Activated T-helper 17 cell treated with anti-CD3 and anti-CD28 coated beads, Interleukin-2, amount 50 U/mL, for 72 hours (primary cell): Measurements from ENCODE around the gene F8. TPM values are rescaled to one million over a fixed set of nuclear protein-coding genes. Genes with fewer than 3 reads are reported as not detected.
"Not testable (repeated sequence)": the region's sequence is repeated elsewhere in the genome, so short reads cannot be mapped to it uniquely, and the experiment has no call there.

Experiments
- ATAC-seq: fragments of 150-1000 bp; cut with Tn5 transposase; replicated peaks from 2 replicates; pipeline ENCODE4 v1.10.0; 2021; ENCODE audit warnings: mild to moderate bottlenecking, moderate library complexity
- H3K27ac Mint-ChIP-seq: one replicate; pipeline ENCODE4 v1.8.0; 2022; ENCODE audit warnings: mixed read lengths
- H3K27me3 Mint-ChIP-seq: one replicate; pipeline ENCODE4 v1.8.0; 2022; ENCODE audit warnings: mixed read lengths
- H3K36me3 Mint-ChIP-seq: one replicate; pipeline ENCODE4 v1.8.0; 2022; ENCODE audit warnings: low read depth, mild to moderate bottlenecking, mixed read lengths
- H3K4me1 Mint-ChIP-seq: one replicate; pipeline ENCODE4 v1.8.0; 2022; ENCODE audit warnings: mixed read lengths
- H3K4me3 Mint-ChIP-seq: one replicate; pipeline ENCODE4 v1.8.0; 2022; ENCODE audit warnings: mild to moderate bottlenecking, mixed read lengths
- H3K9me3 Mint-ChIP-seq: one replicate; pipeline ENCODE4 v1.8.0; 2022; ENCODE audit warnings: mixed read lengths
- total RNA-seq, 2 donors: library from RNA; stranded (reverse); gene quantifications; one replicate each; pipeline ENCODE4 v1.2.3, GENCODE V29; 2022

F8 gene
- total RNA-seq, 2 donors from 2014 or later: 5.6 to 7.9 TPM

- Mint-ChIP-seq H3K4me3 (no peak overlapping the region), H3K4me1 (peaks cover 4% of the 10 kb centered on the region), H3K27me3 (no peaks in the 10 kb centered on the region), H3K27ac (peak overlapping the region; percentile 73), H3K9me3 (no peaks in the 10 kb centered on the region), H3K36me3 (no peaks in the 10 kb centered on the region)
- ATAC-seq: no peak
These were observed 192.5 kb downstream of the F8 start for GRCh38 chrX:154829926-154830442.

GRCh38 chrX:154829134-154829533 is 193.4 kb downstream of the F8 start:
- Mint-ChIP-seq H3K9me3 (no peaks in the 10 kb centered on the region), H3K27me3 (no peaks in the 10 kb centered on the region), H3K4me3 (no peak overlapping the region), H3K27ac (peak overlapping the region; percentile 73), H3K36me3 (no peaks in the 10 kb centered on the region), H3K4me1 (peaks cover 4% of the 10 kb centered on the region)
- no peak for ATAC-seq

GRCh38 chrX:154828016-154828408 is 194.5 kb downstream of the F8 start:
- peaks cover 4% of the 10 kb centered on the region for H3K4me1 Mint-ChIP-seq
- H3K27ac Mint-ChIP-seq: peak overlapping the region; percentile 80
- H3K9me3 Mint-ChIP-seq: no peaks in the 10 kb centered on the region
- ATAC-seq: no peak
- H3K36me3 Mint-ChIP-seq: no peaks in the 10 kb centered on the region
- no peaks in the 10 kb centered on the region for H3K27me3 Mint-ChIP-seq
- H3K4me3 Mint-ChIP-seq: peak overlapping the region; percentile 63

- Mint-ChIP-seq H3K27me3 (no peaks in the 10 kb centered on the region), H3K4me3 (peak overlapping the region; percentile 63), H3K4me1 (peaks cover 4% of the 10 kb centered on the region), H3K27ac (peak overlapping the region; percentile 80), H3K36me3 (no peaks in the 10 kb centered on the region), H3K9me3 (no peaks in the 10 kb centered on the region)
- peak; percentile 88 for ATAC-seq
These were observed 195.1 kb downstream of the F8 start for GRCh38 chrX:154827194-154828015.

- not testable (repeated sequence) for H3K27me3 Mint-ChIP-seq, H3K36me3 Mint-ChIP-seq
These were observed 196.9 kb downstream of the F8 start for GRCh38 chrX:154825586-154825985.

GRCh38 chrX:154824638-154825037 is 197.9 kb downstream of the F8 start:
- Mint-ChIP-seq H3K27me3 (no peaks in the 10 kb centered on the region), H3K4me3 (no peak overlapping the region), H3K27ac (no peak overlapping the region), H3K9me3 (no peaks in the 10 kb centered on the region), H3K36me3 (no peaks in the 10 kb centered on the region), H3K4me1 (peaks cover under 1% of the 10 kb centered on the region)
- no peak for ATAC-seq

More at GRCh38 chrX:154825586-154825985, 196.9 kb downstream of the F8 start:
- H3K4me1 Mint-ChIP-seq, H3K4me3 Mint-ChIP-seq, H3K9me3 Mint-ChIP-seq, H3K27ac Mint-ChIP-seq, ATAC-seq: not testable (repeated sequence)

- no peak overlapping the region for H3K27ac Mint-ChIP-seq
- H3K4me1 Mint-ChIP-seq: no peaks in the 10 kb centered on the region
- no peaks in the 10 kb centered on the region for H3K9me3 Mint-ChIP-seq
- H3K36me3 Mint-ChIP-seq: no peaks in the 10 kb centered on the region
- no peak overlapping the region for H3K4me3 Mint-ChIP-seq
- no peak for ATAC-seq
- H3K27me3 Mint-ChIP-seq: no peaks in the 10 kb centered on the region
These were observed 200.5 kb downstream of the F8 start for GRCh38 chrX:154822029-154822428.

- ATAC-seq: no peak
- Mint-ChIP-seq H3K4me3 (no peak overlapping the region), H3K36me3 (no peaks in the 10 kb centered on the region), H3K27me3 (no peaks in the 10 kb centered on the region), H3K4me1 (no peaks in the 10 kb centered on the region), H3K27ac (no peak overlapping the region), H3K9me3 (no peaks in the 10 kb centered on the region)
These were observed 201.0 kb downstream of the F8 start for GRCh38 chrX:154821523-154821922.

- H3K9me3 Mint-ChIP-seq: no peaks in the 10 kb centered on the region
- no peak for ATAC-seq
- H3K4me1 Mint-ChIP-seq: no peaks in the 10 kb centered on the region
- H3K4me3 Mint-ChIP-seq: no peak overlapping the region
- no peak overlapping the region for H3K27ac Mint-ChIP-seq
- no peaks in the 10 kb centered on the region for H3K36me3 Mint-ChIP-seq
- no peaks in the 10 kb centered on the region for H3K27me3 Mint-ChIP-seq
These were observed 202.7 kb downstream of the F8 start for GRCh38 chrX:154819771-154820341.

GRCh38 chrX:154818916-154819770 is 203.4 kb downstream of the F8 start:
- no peak for ATAC-seq
- no peaks in the 10 kb centered on the region for H3K4me1 Mint-ChIP-seq
- H3K36me3 Mint-ChIP-seq: no peaks in the 10 kb centered on the region
- H3K4me3 Mint-ChIP-seq: no peak overlapping the region
- H3K27ac Mint-ChIP-seq: no peak overlapping the region
- no peaks in the 10 kb centered on the region for H3K9me3 Mint-ChIP-seq
- H3K27me3 Mint-ChIP-seq: no peaks in the 10 kb centered on the region

GRCh38 chrX:154817048-154817618 is 205.4 kb downstream of the F8 start:
- not testable (repeated sequence) for H3K36me3 Mint-ChIP-seq, H3K27me3 Mint-ChIP-seq

GRCh38 chrX:154816326-154816898 is 206.1 kb downstream of the F8 start:
- H3K4me1 Mint-ChIP-seq, H3K4me3 Mint-ChIP-seq: not testable (repeated sequence)

More at GRCh38 chrX:154817048-154817618, 205.4 kb downstream of the F8 start:
- not testable (repeated sequence) for H3K4me1 Mint-ChIP-seq, ATAC-seq, H3K27ac Mint-ChIP-seq, H3K9me3 Mint-ChIP-seq, H3K4me3 Mint-ChIP-seq

GRCh38 chrX:154815274-154815818 is 207.2 kb downstream of the F8 start:
- H3K27me3 Mint-ChIP-seq: peaks cover 6% of the 10 kb centered on the region
- H3K36me3 Mint-ChIP-seq: no peaks in the 10 kb centered on the region

More at GRCh38 chrX:154816326-154816898, 206.1 kb downstream of the F8 start:
- H3K36me3 Mint-ChIP-seq, H3K27me3 Mint-ChIP-seq, H3K9me3 Mint-ChIP-seq, ATAC-seq, H3K27ac Mint-ChIP-seq: not testable (repeated sequence)

GRCh38 chrX:154813801-154814200 is 208.7 kb downstream of the F8 start:
- Mint-ChIP-seq H3K9me3 (no peaks in the 10 kb centered on the region), H3K27ac (no peak overlapping the region), H3K4me3 (no peak overlapping the region), H3K27me3 (peaks cover 6% of the 10 kb centered on the region), H3K36me3 (no peaks in the 10 kb centered on the region), H3K4me1 (no peaks in the 10 kb centered on the region)
- ATAC-seq: no peak

More at GRCh38 chrX:154815274-154815818, 207.2 kb downstream of the F8 start:
- Mint-ChIP-seq H3K9me3 (no peaks in the 10 kb centered on the region), H3K4me3 (no peak overlapping the region), H3K4me1 (no peaks in the 10 kb centered on the region), H3K27ac (no peak overlapping the region)
- ATAC-seq: no peak
